Measurements from ENCODE around the gene FOS.
"Not testable (repeated sequence)": the region's sequence is repeated elsewhere in the genome, so short reads cannot be mapped to it uniquely, and the experiment has no call there.

The FOS gene

GRCh38 chr14:75280291-75280830 is 1.7 kb downstream of the FOS start:
- Histone ChIP-seq H2AFZ (no peak overlapping the region), H3K79me2 (peaks cover 9% of the 10 kb centered on the region), H3K4me3 (ENCODE audit: low read depth, low read length) (peak overlapping the region; percentile 74), H3K4me2 (ENCODE audit: low read length) (no peak overlapping the region), H3K4me1 (peaks cover 12% of the 10 kb centered on the region), H3K9me3 (ENCODE audit: control insufficient read depth, low read length) (no peaks in the 10 kb centered on the region), H3K36me3 (ENCODE audit: control insufficient read depth, insufficient read depth, low read length) (no peaks in the 10 kb centered on the region), H3K9ac (peak overlapping the region; percentile 5), H3K27me3 (ENCODE audit: control insufficient read depth, insufficient read depth, low read length) (no peaks in the 10 kb centered on the region), H3K27ac (peak overlapping the region; percentile 100)
- TF ChIP-seq, protein P1, sequence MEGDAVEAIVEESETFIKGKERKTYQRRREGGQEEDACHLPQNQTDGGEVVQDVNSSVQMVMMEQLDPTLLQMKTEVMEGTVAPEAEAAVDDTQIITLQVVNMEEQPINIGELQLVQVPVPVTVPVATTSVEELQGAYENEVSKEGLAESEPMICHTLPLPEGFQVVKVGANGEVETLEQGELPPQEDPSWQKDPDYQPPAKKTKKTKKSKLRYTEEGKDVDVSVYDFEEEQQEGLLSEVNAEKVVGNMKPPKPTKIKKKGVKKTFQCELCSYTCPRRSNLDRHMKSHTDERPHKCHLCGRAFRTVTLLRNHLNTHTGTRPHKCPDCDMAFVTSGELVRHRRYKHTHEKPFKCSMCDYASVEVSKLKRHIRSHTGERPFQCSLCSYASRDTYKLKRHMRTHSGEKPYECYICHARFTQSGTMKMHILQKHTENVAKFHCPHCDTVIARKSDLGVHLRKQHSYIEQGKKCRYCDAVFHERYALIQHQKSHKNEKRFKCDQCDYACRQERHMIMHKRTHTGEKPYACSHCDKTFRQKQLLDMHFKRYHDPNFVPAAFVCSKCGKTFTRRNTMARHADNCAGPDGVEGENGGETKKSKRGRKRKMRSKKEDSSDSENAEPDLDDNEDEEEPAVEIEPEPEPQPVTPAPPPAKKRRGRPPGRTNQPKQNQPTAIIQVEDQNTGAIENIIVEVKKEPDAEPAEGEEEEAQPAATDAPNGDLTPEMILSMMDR (IDR thresholded peaks at IDR 0.05) = no peak

DNA sequence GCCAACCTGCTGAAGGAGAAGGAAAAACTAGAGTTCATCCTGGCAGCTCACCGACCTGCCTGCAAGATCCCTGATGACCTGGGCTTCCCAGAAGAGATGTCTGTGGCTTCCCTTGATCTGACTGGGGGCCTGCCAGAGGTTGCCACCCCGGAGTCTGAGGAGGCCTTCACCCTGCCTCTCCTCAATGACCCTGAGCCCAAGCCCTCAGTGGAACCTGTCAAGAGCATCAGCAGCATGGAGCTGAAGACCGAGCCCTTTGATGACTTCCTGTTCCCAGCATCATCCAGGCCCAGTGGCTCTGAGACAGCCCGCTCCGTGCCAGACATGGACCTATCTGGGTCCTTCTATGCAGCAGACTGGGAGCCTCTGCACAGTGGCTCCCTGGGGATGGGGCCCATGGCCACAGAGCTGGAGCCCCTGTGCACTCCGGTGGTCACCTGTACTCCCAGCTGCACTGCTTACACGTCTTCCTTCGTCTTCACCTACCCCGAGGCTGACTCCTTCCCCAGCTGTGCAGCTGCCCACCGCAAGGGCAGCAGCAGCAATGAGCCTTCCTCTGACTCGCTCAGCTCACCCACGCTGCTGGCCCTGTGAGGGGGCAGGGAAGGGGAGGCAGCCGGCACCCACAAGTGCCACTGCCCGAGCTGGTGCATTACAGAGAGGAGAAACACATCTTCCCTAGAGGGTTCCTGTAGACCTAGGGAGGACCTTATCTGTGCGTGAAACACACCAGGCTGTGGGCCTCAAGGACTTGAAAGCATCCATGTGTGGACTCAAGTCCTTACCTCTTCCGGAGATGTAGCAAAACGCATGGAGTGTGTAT is 2.4 kb downstream of the FOS start:
- Histone ChIP-seq H3K27ac (peak overlapping the region; percentile 9), H3K4me3 (ENCODE audit: low read depth, low read length) (peak overlapping the region; percentile 74), H3K9ac (no peak overlapping the region)

DNA sequence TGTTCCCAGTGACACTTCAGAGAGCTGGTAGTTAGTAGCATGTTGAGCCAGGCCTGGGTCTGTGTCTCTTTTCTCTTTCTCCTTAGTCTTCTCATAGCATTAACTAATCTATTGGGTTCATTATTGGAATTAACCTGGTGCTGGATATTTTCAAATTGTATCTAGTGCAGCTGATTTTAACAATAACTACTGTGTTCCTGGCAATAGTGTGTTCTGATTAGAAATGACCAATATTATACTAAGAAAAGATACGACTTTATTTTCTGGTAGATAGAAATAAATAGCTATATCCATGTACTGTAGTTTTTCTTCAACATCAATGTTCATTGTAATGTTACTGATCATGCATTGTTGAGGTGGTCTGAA is 3.0 kb downstream of the FOS start:
- Histone ChIP-seq H3K9ac (no peak overlapping the region), H3K27ac (no peak overlapping the region), H3K4me2 (ENCODE audit: low read length) (no peak overlapping the region), H2AFZ (no peak overlapping the region), H3K27me3 (ENCODE audit: control insufficient read depth, insufficient read depth, low read length) (no peaks in the 10 kb centered on the region), H3K36me3 (ENCODE audit: control insufficient read depth, insufficient read depth, low read length) (no peaks in the 10 kb centered on the region), H3K4me3 (ENCODE audit: low read depth, low read length) (peak overlapping the region; percentile 14), H3K4me1 (peaks cover 7% of the 10 kb centered on the region), H3K9me3 (ENCODE audit: control insufficient read depth, low read length) (no peaks in the 10 kb centered on the region), H3K79me2 (peaks cover 9% of the 10 kb centered on the region)
- TF ChIP-seq, protein P1 (IDR thresholded peaks at IDR 0.05) = no peak

More for the DNA sequence above, 2.4 kb downstream of the FOS start:
- Histone ChIP-seq H3K4me2 (ENCODE audit: low read length) (no peak overlapping the region), H3K79me2 (peaks cover 9% of the 10 kb centered on the region), H3K4me1 (peaks cover 12% of the 10 kb centered on the region), H3K27me3 (ENCODE audit: control insufficient read depth, insufficient read depth, low read length) (no peaks in the 10 kb centered on the region), H3K9me3 (ENCODE audit: control insufficient read depth, low read length) (no peaks in the 10 kb centered on the region), H2AFZ (no peak overlapping the region), H3K36me3 (ENCODE audit: control insufficient read depth, insufficient read depth, low read length) (no peaks in the 10 kb centered on the region)
- TF ChIP-seq, protein P1 (IDR thresholded peaks at IDR 0.05) = no peak

DNA sequence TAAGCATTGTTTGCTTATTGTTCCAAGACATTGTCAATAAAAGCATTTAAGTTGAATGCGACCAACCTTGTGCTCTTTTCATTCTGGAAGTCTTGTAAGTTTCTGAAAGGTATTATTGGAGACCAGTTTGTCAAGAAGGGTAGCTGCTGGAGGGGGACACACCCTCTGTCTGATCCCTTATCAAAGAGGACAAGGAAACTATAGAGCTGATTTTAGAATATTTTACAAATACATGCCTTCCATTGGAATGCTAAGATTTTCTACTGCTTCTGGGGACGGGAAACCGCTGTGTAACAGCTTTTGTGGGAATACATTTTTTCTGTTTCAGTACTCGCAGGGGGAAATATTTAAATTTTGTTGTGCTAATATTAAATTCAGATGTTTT is 3.5 kb downstream of the FOS start:
- H3K9ac ChIP-seq = no peak overlapping the region

DNA sequence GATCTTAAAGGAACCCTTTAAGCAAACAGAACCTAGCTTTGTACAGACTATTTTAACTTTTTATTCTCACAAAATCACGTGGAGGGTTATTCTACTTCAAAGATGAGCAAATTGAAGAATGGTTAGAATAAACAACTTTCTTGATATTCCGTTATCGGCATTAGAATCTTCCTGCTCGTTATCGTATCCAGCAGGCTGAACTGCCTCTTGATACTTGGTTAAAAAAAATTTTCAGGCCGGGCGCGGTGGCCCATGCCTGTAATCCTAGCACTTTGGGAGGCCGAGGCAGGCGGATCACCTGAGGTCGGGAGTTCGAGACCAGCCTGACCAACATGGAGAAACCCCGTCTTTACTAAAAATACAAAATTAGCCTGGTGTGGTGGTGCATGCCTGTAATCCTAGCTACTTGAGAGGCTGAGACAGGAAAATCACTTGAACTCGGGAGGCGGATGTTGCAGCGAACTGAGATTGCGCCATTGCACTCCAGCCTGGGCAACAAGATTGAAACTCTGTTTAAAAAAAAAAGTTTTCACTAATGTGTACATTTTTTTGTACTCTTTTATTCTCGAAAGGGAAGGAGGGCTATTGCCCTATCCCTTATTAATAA is 4.0 kb downstream of the FOS start:
- H3K4me2 ChIP-seq (ENCODE audit: low read length); H3K4me1 ChIP-seq; H3K27ac ChIP-seq; H3K79me2 ChIP-seq; H3K27me3 ChIP-seq (ENCODE audit: control insufficient read depth, insufficient read depth, low read length); H3K9me3 ChIP-seq (ENCODE audit: control insufficient read depth, low read length); H3K9ac ChIP-seq; H3K36me3 ChIP-seq (ENCODE audit: control insufficient read depth, insufficient read depth, low read length); H3K4me3 ChIP-seq (ENCODE audit: low read depth, low read length); H2AFZ ChIP-seq: not testable (repeated sequence)

More for the DNA sequence above, 3.5 kb downstream of the FOS start:
- TF ChIP-seq, protein P1 (IDR thresholded peaks at IDR 0.05) = no peak
- H3K79me2 ChIP-seq = peaks cover 9% of the 10 kb centered on the region
- H3K27me3 ChIP-seq (ENCODE audit: control insufficient read depth, insufficient read depth, low read length) = no peaks in the 10 kb centered on the region
- H3K9me3 ChIP-seq (ENCODE audit: control insufficient read depth, low read length) = no peaks in the 10 kb centered on the region
- H3K4me3 ChIP-seq (ENCODE audit: low read depth, low read length) = peak overlapping the region; percentile 14
- peaks cover 6% of the 10 kb centered on the region for H3K4me1 ChIP-seq
- H3K4me2 ChIP-seq (ENCODE audit: low read length) = no peak overlapping the region
- H3K27ac ChIP-seq = no peak overlapping the region
- no peaks in the 10 kb centered on the region for H3K36me3 ChIP-seq (ENCODE audit: control insufficient read depth, insufficient read depth, low read length)
- no peak overlapping the region for H2AFZ ChIP-seq

Data from parathyroid adenoma (tissue), 2 donors.